Measurements from ENCODE around the gene TTC1.

TTC1 gene

DNA sequence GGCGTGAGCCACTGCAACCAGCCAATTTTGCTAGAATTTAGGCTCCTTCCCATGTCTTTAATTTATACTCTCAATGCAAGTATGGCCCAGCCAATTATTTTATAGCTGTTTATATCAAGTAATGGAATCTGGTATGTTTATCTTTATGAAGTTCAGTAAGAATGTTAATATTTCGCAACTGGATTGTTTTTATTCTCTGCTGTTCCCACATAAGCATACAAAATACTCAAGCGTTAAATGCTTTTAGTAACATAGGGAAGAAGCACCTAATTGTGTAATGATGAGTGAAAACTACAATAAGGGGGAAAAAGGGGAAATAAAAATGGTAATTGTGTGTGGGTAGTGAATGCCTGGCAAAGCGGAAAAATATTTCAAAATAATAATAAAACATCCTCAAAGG lies 89.1 kb downstream of the TTC1 start:
- no peak overlapping the region for H3K4me3 ChIP-seq (ENCODE audit: low read depth, low read length)
- TF ChIP-seq, protein P1, sequence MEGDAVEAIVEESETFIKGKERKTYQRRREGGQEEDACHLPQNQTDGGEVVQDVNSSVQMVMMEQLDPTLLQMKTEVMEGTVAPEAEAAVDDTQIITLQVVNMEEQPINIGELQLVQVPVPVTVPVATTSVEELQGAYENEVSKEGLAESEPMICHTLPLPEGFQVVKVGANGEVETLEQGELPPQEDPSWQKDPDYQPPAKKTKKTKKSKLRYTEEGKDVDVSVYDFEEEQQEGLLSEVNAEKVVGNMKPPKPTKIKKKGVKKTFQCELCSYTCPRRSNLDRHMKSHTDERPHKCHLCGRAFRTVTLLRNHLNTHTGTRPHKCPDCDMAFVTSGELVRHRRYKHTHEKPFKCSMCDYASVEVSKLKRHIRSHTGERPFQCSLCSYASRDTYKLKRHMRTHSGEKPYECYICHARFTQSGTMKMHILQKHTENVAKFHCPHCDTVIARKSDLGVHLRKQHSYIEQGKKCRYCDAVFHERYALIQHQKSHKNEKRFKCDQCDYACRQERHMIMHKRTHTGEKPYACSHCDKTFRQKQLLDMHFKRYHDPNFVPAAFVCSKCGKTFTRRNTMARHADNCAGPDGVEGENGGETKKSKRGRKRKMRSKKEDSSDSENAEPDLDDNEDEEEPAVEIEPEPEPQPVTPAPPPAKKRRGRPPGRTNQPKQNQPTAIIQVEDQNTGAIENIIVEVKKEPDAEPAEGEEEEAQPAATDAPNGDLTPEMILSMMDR (IDR thresholded peaks at IDR 0.05; ENCODE audit: low read depth, low read length), result no peak
- in situ Hi-C loops (cut with HindIII; ENCODE audit: low sequenced_read_pairs), result no loop called here
- DNase-seq (ENCODE audit: low read depth, low spot score), result no peak

DNA sequence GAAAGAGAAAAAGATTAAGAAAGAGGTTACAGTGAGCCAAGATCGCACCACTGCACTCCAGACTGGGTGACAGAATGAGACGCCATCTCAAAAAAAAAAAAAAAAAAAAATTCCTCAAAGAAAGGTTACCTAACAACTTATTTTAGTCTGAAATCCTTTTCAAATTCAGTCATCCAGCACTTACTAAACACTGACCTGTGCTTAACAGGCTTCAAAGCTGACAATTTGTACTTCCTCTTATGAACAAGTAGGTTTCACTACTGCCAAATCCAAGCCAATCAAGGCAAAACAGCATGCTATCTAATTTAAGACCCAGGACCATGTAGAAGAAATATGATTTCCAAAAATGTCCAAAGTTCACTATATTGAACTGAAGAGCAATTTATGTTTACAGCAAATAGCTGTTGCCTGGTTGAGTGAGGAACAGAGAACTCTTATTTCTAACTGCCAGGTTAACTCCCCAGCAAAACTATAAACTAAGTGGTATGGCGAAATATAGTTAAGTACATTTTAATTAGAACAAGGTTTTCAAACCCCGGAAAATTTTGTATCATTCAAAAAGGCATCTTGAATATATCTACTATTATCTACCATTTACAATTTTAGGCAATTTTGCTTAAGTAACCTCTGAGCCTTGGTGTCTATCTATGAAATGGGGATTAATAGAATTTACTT lies 96.9 kb downstream of the TTC1 start:
- H3K4me3 ChIP-seq (ENCODE audit: low read depth, low read length), result no peak overlapping the region
- no peak for DNase-seq (ENCODE audit: low read depth, low spot score)
- in situ Hi-C loops (cut with HindIII; ENCODE audit: low sequenced_read_pairs), result no loop called here
- TF ChIP-seq, protein P1 (IDR thresholded peaks at IDR 0.05; ENCODE audit: low read depth, low read length), result no peak

DNA sequence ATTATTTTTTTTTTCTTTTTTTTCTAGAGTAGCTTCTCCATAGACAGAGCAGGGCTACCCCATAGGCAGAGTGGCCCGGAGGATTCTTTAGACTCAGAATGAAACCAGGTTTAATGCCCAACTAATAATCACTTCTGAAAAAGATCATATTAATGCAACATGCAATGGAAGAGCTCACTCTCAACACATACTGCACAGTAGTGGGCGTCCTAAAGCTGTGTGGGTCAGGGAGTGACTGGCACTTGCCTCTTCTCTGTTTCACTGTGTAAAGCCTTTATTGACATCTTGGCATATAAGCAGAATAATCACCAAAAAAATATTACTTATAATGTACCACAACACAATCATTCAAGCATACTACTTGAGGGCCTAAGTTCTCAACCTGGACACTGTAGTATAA lies 99.2 kb downstream of the TTC1 start:
- in situ Hi-C loops (cut with HindIII; ENCODE audit: low sequenced_read_pairs), result no loop called here
- TF ChIP-seq, protein P1 (IDR thresholded peaks at IDR 0.05; ENCODE audit: low read depth, low read length), result no peak
- no peak for DNase-seq (ENCODE audit: low read depth, low spot score)
- no peak overlapping the region for H3K4me3 ChIP-seq (ENCODE audit: low read depth, low read length)
